ENCODE data around the gene PYM1.

Gene PYM1

DNA sequence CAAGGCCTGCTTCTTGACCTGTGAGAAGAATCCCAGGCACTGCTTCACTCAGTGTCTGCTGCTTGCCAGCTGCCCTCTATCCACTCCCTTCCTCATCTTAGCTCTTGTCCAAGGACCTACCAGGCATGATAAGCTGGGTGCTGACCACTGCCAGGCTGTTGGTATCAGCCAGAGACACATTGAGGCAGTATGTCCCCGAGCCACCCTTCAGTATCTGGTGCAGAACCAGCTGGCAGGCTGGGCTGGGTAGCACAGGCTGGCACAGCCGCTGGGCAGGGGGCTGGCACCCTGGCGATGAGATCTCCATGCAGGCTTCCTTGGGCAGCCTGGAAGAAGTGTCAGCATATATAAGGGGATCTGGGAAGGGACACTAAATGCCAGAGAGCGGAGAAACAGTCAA lies 27.6 kb upstream of the PYM1 start:
- no peak overlapping the region for H3K4me3 ChIP-seq (ENCODE audit: low read depth, low read length)
- H3K4me1 ChIP-seq (ENCODE audit: control insufficient read depth, insufficient read depth, low read length), result no peaks in the 10 kb centered on the region
- no peak overlapping the region for H3K27ac ChIP-seq (ENCODE audit: extremely low read depth, low read depth, low read length)
- no peaks in the 10 kb centered on the region for H3K9me3 ChIP-seq (ENCODE audit: control insufficient read depth, insufficient read depth, low read depth, low read length)
- POLR2A ChIA-PET, result interaction anchor here (5.7 kb wide), 1 partner anchor 19 kb away, joined by 22 read pairs; the partner anchor contains the start of gene RAB5B
- H3K36me3 ChIP-seq (ENCODE audit: control insufficient read depth in 2 of 2, insufficient read depth in 1 of 2, low read length in 2 of 2), result no peaks in the 10 kb centered on the region
- CTCF ChIA-PET, result interaction anchor here (0.5 to 4.5 kb wide), 6 partner anchors 11 to 205 kb away, joined by 3 to 21 read pairs (median 4); partner anchors contain the start of gene RAB5B
- TF ChIP-seq ZNF211 (tag by site-specific recombination; IDR thresholded peaks at IDR 0.05; ENCODE audit: low read depth) (no peak), KLF9 (tag by site-specific recombination; IDR thresholded peaks at IDR 0.05; ENCODE audit: low read depth) (no peak), ZNF501 (tag by site-specific recombination; IDR thresholded peaks at IDR 0.05) (no peak)
- TF ChIP-seq, protein P1, sequence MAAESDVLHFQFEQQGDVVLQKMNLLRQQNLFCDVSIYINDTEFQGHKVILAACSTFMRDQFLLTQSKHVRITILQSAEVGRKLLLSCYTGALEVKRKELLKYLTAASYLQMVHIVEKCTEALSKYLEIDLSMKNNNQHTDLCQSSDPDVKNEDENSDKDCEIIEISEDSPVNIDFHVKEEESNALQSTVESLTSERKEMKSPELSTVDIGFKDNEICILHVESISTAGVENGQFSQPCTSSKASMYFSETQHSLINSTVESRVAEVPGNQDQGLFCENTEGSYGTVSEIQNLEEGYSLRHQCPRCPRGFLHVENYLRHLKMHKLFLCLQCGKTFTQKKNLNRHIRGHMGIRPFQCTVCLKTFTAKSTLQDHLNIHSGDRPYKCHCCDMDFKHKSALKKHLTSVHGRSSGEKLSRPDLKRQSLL (tag by site-specific recombination; IDR thresholded peaks at IDR 0.05), result no peak
- TF ChIP-seq, protein P2, sequence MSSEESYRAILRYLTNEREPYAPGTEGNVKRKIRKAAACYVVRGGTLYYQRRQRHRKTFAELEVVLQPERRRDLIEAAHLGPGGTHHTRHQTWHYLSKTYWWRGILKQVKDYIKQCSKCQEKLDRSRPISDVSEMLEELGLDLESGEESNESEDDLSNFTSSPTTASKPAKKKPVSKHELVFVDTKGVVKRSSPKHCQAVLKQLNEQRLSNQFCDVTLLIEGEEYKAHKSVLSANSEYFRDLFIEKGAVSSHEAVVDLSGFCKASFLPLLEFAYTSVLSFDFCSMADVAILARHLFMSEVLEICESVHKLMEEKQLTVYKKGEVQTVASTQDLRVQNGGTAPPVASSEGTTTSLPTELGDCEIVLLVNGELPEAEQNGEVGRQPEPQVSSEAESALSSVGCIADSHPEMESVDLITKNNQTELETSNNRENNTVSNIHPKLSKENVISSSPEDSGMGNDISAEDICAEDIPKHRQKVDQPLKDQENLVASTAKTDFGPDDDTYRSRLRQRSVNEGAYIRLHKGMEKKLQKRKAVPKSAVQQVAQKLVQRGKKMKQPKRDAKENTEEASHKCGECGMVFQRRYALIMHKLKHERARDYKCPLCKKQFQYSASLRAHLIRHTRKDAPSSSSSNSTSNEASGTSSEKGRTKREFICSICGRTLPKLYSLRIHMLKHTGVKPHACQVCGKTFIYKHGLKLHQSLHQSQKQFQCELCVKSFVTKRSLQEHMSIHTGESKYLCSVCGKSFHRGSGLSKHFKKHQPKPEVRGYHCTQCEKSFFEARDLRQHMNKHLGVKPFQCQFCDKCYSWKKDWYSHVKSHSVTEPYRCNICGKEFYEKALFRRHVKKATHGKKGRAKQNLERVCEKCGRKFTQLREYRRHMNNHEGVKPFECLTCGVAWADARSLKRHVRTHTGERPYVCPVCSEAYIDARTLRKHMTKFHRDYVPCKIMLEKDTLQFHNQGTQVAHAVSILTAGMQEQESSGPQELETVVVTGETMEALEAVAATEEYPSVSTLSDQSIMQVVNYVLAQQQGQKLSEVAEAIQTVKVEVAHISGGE (tag by site-specific recombination; conservative IDR thresholded peaks at IDR 0.05; ENCODE audit: low read depth), result no peak

DNA sequence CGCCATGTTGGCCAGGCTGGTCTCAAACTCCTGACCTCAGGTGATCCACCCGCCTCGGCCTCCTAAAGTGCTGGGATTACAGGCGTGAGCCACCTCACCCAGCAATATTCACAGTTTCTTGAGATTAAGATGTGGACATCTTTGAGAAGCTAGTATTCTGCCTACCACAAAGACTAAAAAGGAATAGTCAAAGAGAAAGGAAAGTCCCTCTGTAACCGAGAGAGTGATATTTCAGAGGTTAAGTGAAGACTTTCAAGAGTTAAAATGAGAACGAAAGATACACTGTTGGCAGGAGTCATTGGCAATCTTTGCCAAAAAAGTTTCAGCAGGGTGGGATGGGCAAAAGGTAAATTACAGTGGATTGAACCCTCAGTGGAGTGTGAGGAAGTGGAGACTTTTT lies 18.9 kb upstream of the PYM1 start:
- no peak overlapping the region for H3K27ac ChIP-seq (ENCODE audit: extremely low read depth, low read depth, low read length)
- POLR2A ChIA-PET, result no interaction called here
- H3K4me3 ChIP-seq (ENCODE audit: low read depth, low read length), result no peak overlapping the region
- H3K4me1 ChIP-seq (ENCODE audit: control insufficient read depth, insufficient read depth, low read length), result no peaks in the 10 kb centered on the region
- H3K36me3 ChIP-seq (ENCODE audit: control insufficient read depth in 2 of 2, insufficient read depth in 1 of 2, low read length in 2 of 2), result no peaks in the 10 kb centered on the region
- TF ChIP-seq ZNF48 (tag by site-specific recombination; IDR thresholded peaks at IDR 0.05) (no peak), ZNF514 (tag by site-specific recombination; IDR thresholded peaks at IDR 0.05) (no peak), ZNF302 (tag by site-specific recombination; IDR thresholded peaks at IDR 0.05; ENCODE audit: low read depth) (no peak), ZNF335 (tag by site-specific recombination; conservative IDR thresholded peaks at IDR 0.05) (no peak), YY1 (tag by site-specific recombination; IDR thresholded peaks at IDR 0.05) (no peak)
- TF ChIP-seq, protein P3, sequence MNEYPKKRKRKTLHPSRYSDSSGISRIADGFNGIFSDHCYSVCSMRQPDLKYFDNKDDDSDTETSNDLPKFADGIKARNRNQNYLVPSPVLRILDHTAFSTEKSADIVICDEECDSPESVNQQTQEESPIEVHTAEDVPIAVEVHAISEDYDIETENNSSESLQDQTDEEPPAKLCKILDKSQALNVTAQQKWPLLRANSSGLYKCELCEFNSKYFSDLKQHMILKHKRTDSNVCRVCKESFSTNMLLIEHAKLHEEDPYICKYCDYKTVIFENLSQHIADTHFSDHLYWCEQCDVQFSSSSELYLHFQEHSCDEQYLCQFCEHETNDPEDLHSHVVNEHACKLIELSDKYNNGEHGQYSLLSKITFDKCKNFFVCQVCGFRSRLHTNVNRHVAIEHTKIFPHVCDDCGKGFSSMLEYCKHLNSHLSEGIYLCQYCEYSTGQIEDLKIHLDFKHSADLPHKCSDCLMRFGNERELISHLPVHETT (tag by site-specific recombination; IDR thresholded peaks at IDR 0.05), result no peak
- H3K9me3 ChIP-seq (ENCODE audit: control insufficient read depth, insufficient read depth, low read depth, low read length), result no peaks in the 10 kb centered on the region
- CTCF ChIA-PET, result interaction anchor here (1.0 kb wide), 1 partner anchor 50 kb away, joined by 3 read pairs; no protein-coding TSS in a partner anchor

DNA sequence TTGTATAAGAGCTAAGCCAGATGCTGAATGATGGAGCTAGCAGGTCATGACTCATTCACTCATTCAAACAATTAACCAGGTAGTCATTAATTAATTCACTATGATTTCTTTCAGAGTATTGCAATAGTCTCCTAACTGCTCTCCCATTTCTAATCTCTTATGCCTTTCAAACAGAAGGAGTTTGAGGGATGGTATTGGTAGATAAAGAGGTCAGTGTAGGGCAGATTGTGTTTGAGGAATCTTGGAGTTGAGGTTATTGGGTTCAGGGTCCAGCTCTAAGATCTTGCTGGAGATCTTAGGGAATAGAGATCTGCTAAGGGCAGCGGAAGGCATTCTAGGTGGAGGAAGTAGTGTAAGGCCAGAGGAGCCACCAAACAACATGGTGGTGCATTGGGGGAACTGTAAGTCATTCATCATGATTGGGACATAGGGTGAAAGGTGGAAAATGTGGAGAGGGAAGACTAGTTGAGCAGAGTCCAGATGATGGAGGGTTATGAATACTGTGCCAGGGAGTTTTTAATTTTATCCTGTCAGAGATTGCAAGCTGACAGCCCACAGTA lies 15.0 kb upstream of the PYM1 start:
- ChIA-PET CTCF (interaction anchor here (0.9 to 2.6 kb wide), 6 partner anchors 10 to 204 kb away, joined by 3 to 21 read pairs (median 4); no protein-coding TSS in a partner anchor), POLR2A (no interaction called here)
- Histone ChIP-seq H3K9me3 (ENCODE audit: control insufficient read depth, insufficient read depth, low read depth, low read length) (no peaks in the 10 kb centered on the region), H3K4me1 (ENCODE audit: control insufficient read depth, insufficient read depth, low read length) (no peaks in the 10 kb centered on the region), H3K4me3 (ENCODE audit: low read depth, low read length) (no peak overlapping the region), H3K36me3 (ENCODE audit: control insufficient read depth in 2 of 2, insufficient read depth in 1 of 2, low read length in 2 of 2) (no peaks in the 10 kb centered on the region), H3K27ac (ENCODE audit: extremely low read depth, low read depth, low read length) (no peak overlapping the region)
- no peak for TF ChIP-seq ZNF211 (tag by site-specific recombination; IDR thresholded peaks at IDR 0.05; ENCODE audit: low read depth)
- TF ChIP-seq, protein P1 (tag by site-specific recombination; IDR thresholded peaks at IDR 0.05), result no peak
- TF ChIP-seq HOXD13 (CRISPR knock-in tag; IDR thresholded peaks at IDR 0.05; ENCODE audit: borderline replicate concordance), result no peak
- TF ChIP-seq, protein P4, sequence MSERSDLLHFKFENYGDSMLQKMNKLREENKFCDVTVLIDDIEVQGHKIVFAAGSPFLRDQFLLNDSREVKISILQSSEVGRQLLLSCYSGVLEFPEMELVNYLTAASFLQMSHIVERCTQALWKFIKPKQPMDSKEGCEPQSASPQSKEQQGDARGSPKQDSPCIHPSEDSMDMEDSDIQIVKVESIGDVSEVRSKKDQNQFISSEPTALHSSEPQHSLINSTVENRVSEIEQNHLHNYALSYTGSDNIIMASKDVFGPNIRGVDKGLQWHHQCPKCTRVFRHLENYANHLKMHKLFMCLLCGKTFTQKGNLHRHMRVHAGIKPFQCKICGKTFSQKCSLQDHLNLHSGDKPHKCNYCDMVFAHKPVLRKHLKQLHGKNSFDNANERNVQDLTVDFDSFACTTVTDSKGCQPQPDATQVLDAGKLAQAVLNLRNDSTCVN (tag by site-specific recombination; optimal IDR thresholded peaks at IDR 0.05), result no peak
- TF ChIP-seq KLF8 (tag by site-specific recombination; IDR thresholded peaks at IDR 0.05), result no peak
- no peak for TF ChIP-seq ZNF777 (tag by site-specific recombination; IDR thresholded peaks at IDR 0.05; ENCODE audit: borderline replicate concordance)
- TF ChIP-seq, protein P5, sequence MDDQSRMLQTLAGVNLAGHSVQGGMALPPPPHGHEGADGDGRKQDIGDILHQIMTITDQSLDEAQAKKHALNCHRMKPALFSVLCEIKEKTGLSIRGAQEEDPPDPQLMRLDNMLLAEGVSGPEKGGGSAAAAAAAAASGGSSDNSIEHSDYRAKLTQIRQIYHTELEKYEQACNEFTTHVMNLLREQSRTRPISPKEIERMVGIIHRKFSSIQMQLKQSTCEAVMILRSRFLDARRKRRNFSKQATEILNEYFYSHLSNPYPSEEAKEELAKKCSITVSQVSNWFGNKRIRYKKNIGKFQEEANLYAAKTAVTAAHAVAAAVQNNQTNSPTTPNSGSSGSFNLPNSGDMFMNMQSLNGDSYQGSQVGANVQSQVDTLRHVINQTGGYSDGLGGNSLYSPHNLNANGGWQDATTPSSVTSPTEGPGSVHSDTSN (CRISPR knock-in tag; IDR thresholded peaks at IDR 0.05), result no peak
- no peak for TF ChIP-seq ZNF214 (tag by site-specific recombination; IDR thresholded peaks at IDR 0.05; ENCODE audit: borderline replicate concordance)
- no peak for TF ChIP-seq ZNF10 (tag by site-specific recombination; IDR thresholded peaks at IDR 0.05)
- TF ChIP-seq HOXA7 (CRISPR knock-in tag; IDR thresholded peaks at IDR 0.05; ENCODE audit: borderline replicate concordance), result no peak
- no peak for TF ChIP-seq ZBTB7A (tag by site-specific recombination; IDR thresholded peaks at IDR 0.05; ENCODE audit: low read depth)
- no peak for TF ChIP-seq ZNF138 (tag by site-specific recombination; IDR thresholded peaks at IDR 0.05; ENCODE audit: borderline replicate concordance)
